Measurements from ENCODE around the gene PUM1. TPM values are rescaled to one million over a fixed set of nuclear protein-coding genes. Genes with fewer than 3 reads are reported as not detected.
"Not testable (repeated sequence)": the region's sequence is repeated elsewhere in the genome, so short reads cannot be mapped to it uniquely, and the experiment has no call there.

PUM1 gene
- total RNA-seq, 1 donor from 2014 or later = 185 TPM

GRCh38 chr1:30952098-30952497, 113.4 kb downstream of the PUM1 start:
- TF ChIP-seq, protein P1, sequence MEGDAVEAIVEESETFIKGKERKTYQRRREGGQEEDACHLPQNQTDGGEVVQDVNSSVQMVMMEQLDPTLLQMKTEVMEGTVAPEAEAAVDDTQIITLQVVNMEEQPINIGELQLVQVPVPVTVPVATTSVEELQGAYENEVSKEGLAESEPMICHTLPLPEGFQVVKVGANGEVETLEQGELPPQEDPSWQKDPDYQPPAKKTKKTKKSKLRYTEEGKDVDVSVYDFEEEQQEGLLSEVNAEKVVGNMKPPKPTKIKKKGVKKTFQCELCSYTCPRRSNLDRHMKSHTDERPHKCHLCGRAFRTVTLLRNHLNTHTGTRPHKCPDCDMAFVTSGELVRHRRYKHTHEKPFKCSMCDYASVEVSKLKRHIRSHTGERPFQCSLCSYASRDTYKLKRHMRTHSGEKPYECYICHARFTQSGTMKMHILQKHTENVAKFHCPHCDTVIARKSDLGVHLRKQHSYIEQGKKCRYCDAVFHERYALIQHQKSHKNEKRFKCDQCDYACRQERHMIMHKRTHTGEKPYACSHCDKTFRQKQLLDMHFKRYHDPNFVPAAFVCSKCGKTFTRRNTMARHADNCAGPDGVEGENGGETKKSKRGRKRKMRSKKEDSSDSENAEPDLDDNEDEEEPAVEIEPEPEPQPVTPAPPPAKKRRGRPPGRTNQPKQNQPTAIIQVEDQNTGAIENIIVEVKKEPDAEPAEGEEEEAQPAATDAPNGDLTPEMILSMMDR (conservative IDR thresholded peaks at IDR 0.05) = no peak
- Mint-ChIP-seq H3K36me3 (peaks cover 57% of the 10 kb centered on the region), H3K4me3 (no peak overlapping the region), H3K27ac (peak overlapping the region; percentile 11), H3K9me3 (no peaks in the 10 kb centered on the region), H3K4me1 (ENCODE audit: unreplicated experiment) (no peaks in the 10 kb centered on the region), H3K27me3 (no peaks in the 10 kb centered on the region)
- DNase-seq (ENCODE audit: extremely low spot score, unreplicated experiment) = no peak

- peaks cover 60% of the 10 kb centered on the region for H3K36me3 Mint-ChIP-seq
- no peaks in the 10 kb centered on the region for H3K4me1 Mint-ChIP-seq (ENCODE audit: unreplicated experiment)
Measured at GRCh38 chr1:30950700-30951099, 114.8 kb downstream of the PUM1 start.

DNA sequence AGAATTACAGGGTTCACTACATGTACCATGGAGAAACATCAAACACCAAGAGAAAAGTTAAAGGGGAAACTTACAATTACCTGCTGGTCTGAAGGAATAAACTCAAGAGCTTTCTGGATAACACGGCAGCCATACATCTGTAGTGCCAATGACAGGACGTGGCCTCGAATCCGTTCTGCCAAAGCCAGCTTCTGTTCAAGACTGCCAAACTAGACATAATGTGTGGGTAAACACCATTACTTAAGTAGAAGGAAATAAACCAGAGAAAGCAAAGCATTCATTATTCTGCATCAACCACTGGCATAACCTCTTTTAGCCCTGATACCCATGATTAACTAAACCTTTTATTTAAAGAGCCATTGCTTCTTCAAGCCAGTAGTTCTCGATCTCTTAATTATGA, 115.5 kb downstream of the PUM1 start:
- Mint-ChIP-seq H3K4me3 (no peak overlapping the region), H3K36me3 (peaks cover 65% of the 10 kb centered on the region)

More at GRCh38 chr1:30950700-30951099, 114.8 kb downstream of the PUM1 start:
- Mint-ChIP-seq H3K27ac (no peak overlapping the region), H3K27me3 (no peaks in the 10 kb centered on the region), H3K9me3 (no peaks in the 10 kb centered on the region), H3K4me3 (no peak overlapping the region)
- no peak for DNase-seq (ENCODE audit: extremely low spot score, unreplicated experiment)
- TF ChIP-seq, protein P1 (conservative IDR thresholded peaks at IDR 0.05) = no peak

DNA sequence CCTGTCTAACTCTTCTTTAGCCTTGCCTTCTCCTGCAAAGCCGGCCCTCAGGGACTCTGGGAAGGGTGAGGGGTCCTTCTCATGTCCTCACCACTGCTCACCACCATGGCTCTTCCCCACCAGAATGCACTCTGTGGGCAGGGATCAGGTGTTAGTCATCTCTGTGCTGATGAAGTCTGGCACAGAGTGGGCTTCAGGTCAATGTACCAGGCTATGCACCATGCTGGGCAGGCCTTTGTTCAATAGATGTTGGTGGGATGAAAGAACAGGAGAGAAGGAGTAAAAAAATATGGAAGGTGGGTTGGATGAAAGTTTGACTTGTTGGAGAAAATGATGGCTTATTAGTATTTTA, 116.1 kb downstream of the PUM1 start:
- H3K9me3 Mint-ChIP-seq; DNase-seq (ENCODE audit: extremely low spot score, unreplicated experiment); H3K27me3 Mint-ChIP-seq; H3K27ac Mint-ChIP-seq; H3K4me3 Mint-ChIP-seq; H3K4me1 Mint-ChIP-seq (ENCODE audit: unreplicated experiment): not testable (repeated sequence)
- H3K36me3 Mint-ChIP-seq = peaks cover 65% of the 10 kb centered on the region

More for the DNA sequence above, 115.5 kb downstream of the PUM1 start:
- TF ChIP-seq, protein P1 (conservative IDR thresholded peaks at IDR 0.05) = no peak
- Mint-ChIP-seq H3K4me1 (ENCODE audit: unreplicated experiment) (no peaks in the 10 kb centered on the region), H3K9me3 (no peaks in the 10 kb centered on the region), H3K27me3 (no peaks in the 10 kb centered on the region), H3K27ac (no peak overlapping the region)
- DNase-seq (ENCODE audit: extremely low spot score, unreplicated experiment) = no peak

DNA sequence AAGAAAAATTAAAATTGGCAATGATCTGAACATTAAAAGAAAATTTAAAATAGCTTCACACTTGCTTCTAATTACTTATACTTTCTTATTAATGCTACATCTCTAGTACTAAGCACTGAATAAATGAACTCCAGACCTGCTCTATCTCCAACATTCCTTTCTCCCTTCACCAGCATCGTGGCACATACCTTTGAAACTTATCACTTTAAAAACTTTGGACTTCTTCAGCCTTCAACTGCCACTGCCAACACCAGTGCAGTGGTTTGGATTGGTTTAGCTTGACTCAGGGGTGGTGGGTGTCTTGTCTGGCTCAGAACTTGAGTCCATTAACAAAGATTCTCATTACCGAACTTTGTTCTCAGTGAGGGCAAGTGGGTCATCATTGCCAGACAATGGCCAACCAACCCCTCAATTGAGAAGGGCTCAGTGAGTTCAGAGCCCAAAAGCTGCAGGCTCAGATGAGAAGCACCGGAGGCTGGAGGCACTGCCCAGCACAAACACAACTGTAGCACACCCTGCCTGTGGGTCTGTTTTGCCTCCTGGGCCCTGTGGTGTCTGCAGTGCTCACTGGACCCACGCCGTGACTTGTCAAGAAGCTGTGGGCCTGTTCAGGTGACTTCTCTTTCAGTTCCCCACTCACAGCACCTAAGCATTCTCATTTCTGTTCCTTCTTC, 116.6 kb downstream of the PUM1 start:
- Mint-ChIP-seq H3K36me3 (peaks cover 64% of the 10 kb centered on the region), H3K27ac (peak overlapping the region; percentile 42)
- not testable (repeated sequence) for H3K9me3 Mint-ChIP-seq; H3K4me1 Mint-ChIP-seq (ENCODE audit: unreplicated experiment); H3K27me3 Mint-ChIP-seq; DNase-seq (ENCODE audit: extremely low spot score, unreplicated experiment); H3K4me3 Mint-ChIP-seq

DNA sequence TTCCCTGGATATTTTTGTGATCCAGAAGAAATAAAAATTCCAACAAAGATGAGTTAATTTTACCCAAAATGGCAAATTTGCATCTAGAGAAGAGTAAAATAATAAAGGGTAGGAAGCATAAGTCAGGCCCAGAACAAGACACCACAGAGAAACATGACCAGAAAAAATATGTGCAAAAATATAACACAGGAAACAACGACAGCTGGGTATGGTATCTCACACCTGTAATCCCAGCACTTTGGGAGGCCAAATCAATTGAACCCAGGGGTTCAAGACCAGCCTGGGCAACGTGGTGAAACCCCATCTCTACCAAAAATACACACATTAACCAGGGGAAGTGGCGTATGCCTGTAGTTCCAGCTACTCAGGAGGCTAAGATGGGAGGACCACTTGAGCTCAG, 117.2 kb downstream of the PUM1 start:
- Mint-ChIP-seq H3K27me3 (no peaks in the 10 kb centered on the region), H3K4me1 (ENCODE audit: unreplicated experiment) (no peaks in the 10 kb centered on the region), H3K9me3 (no peaks in the 10 kb centered on the region), H3K27ac (no peak overlapping the region), H3K4me3 (no peak overlapping the region), H3K36me3 (peaks cover 63% of the 10 kb centered on the region)
- no peak for DNase-seq (ENCODE audit: extremely low spot score, unreplicated experiment)
- TF ChIP-seq, protein P1 (conservative IDR thresholded peaks at IDR 0.05) = no peak

DNA sequence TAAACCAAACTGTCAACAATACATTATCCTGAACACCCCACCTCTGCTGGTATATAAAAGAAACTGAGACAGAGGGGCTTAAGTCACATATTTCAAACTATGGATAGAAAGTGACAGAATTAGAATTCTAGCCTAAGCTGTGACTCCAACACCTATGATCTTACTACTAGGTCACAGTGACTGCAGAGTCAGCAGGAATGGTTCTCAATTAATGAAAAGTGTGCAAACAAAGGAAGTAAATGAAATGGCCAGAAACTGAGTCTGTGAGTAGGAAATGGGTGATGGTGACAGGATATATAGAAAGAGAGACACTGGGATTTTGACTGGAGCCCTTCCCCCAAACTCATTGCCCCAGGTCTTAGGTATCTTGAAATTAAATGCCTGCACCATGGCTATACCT, 118.3 kb downstream of the PUM1 start:
- no peak for DNase-seq (ENCODE audit: extremely low spot score, unreplicated experiment)
- Mint-ChIP-seq H3K27me3 (no peaks in the 10 kb centered on the region), H3K9me3 (no peaks in the 10 kb centered on the region), H3K36me3 (peaks cover 59% of the 10 kb centered on the region), H3K4me1 (ENCODE audit: unreplicated experiment) (no peaks in the 10 kb centered on the region), H3K4me3 (no peak overlapping the region), H3K27ac (no peak overlapping the region)
- TF ChIP-seq, protein P1 (conservative IDR thresholded peaks at IDR 0.05) = no peak
